ENCODE data around the gene COL25A1.

DNA sequence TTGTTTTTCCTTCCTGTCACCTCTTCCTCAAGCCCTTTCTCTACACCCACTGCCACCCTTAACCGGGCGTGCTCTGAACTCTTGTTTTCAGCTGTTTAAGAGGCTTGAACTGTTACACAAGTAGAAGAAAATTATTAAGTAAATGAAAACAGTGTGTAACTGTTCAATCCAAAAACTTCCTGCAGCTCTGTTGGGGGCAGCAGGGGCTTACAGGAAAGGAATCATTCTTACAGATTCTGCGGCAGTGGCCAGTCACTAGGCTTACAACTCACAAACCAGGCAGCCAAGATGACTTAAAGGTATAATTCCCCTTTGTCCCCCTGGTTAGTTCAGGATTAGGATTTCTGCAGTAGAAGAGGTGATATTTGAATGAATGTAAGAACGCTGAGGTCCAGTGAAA, 469.4 kb downstream of the COL25A1 start:
- TF ChIP-seq, protein P1, sequence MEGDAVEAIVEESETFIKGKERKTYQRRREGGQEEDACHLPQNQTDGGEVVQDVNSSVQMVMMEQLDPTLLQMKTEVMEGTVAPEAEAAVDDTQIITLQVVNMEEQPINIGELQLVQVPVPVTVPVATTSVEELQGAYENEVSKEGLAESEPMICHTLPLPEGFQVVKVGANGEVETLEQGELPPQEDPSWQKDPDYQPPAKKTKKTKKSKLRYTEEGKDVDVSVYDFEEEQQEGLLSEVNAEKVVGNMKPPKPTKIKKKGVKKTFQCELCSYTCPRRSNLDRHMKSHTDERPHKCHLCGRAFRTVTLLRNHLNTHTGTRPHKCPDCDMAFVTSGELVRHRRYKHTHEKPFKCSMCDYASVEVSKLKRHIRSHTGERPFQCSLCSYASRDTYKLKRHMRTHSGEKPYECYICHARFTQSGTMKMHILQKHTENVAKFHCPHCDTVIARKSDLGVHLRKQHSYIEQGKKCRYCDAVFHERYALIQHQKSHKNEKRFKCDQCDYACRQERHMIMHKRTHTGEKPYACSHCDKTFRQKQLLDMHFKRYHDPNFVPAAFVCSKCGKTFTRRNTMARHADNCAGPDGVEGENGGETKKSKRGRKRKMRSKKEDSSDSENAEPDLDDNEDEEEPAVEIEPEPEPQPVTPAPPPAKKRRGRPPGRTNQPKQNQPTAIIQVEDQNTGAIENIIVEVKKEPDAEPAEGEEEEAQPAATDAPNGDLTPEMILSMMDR (conservative IDR thresholded peaks at IDR 0.05): no peak
- no peak for TF ChIP-seq ZFX (IDR thresholded peaks at IDR 0.05)
